ENCODE data around the gene NME7.

DNA sequence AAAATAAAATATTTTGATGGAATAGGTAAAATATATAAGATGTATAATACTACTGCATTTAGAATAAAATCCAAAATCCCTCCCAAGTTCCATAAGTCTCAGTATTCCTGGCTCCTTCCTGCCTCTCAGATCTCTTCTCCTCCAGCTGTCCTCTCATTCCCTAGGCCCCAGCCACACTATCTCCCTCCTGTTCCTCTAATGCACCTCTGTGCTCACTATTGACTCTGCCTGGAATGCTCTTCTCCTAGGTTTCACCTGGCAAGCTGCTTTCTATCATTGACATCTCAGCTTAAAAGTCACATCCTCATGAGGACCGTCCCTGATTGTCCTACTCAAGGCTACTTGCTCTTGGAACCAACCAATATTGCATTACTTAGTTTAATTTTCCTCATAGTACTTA, 7.2 kb downstream of the NME7 start:
- TF ChIP-seq, protein P1, sequence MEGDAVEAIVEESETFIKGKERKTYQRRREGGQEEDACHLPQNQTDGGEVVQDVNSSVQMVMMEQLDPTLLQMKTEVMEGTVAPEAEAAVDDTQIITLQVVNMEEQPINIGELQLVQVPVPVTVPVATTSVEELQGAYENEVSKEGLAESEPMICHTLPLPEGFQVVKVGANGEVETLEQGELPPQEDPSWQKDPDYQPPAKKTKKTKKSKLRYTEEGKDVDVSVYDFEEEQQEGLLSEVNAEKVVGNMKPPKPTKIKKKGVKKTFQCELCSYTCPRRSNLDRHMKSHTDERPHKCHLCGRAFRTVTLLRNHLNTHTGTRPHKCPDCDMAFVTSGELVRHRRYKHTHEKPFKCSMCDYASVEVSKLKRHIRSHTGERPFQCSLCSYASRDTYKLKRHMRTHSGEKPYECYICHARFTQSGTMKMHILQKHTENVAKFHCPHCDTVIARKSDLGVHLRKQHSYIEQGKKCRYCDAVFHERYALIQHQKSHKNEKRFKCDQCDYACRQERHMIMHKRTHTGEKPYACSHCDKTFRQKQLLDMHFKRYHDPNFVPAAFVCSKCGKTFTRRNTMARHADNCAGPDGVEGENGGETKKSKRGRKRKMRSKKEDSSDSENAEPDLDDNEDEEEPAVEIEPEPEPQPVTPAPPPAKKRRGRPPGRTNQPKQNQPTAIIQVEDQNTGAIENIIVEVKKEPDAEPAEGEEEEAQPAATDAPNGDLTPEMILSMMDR (IDR thresholded peaks at IDR 0.05): no peak
- TF ChIP-seq POLR2A (IDR thresholded peaks at IDR 0.05) (no peak), POLR2AphosphoS5 (IDR thresholded peaks at IDR 0.05; ENCODE audit: insufficient read depth in 1 of 2, low read depth in 1 of 2) (no peak)

Data from vagina (tissue), 2 donors.